GM18508 (cell line): ENCODE results near the gene DDN.

Source experiments
- ATAC-seq: cut with Tn5 transposase; IDR thresholded peaks from one replicate; pipeline ENCODE4 v1.9.1; 2021; ENCODE audit warnings: moderate number of reproducible peaks; ENCODE audit not compliant: insufficient read depth, unreplicated experiment

DDN gene

DNA sequence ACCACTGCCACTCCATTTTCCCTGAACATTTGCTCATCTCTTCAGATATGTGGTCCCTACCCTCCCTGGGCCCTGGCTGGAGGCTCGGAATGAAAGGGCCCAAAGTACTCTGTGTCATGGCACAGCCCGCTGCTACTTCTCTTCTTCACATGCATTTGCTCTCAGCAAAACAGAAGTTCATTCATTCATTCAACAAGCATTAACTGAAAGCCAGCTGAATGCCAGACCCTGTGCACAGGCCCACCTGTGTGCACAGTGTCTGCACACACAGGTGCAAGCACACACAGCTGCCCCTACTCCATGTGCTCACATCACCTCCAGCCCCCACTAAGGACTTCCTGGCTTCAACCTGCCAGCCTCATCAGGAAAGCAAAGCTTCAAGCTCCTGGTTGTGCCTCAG lies 13.3 kb downstream of the DDN start:
- no peak for ATAC-seq

DNA sequence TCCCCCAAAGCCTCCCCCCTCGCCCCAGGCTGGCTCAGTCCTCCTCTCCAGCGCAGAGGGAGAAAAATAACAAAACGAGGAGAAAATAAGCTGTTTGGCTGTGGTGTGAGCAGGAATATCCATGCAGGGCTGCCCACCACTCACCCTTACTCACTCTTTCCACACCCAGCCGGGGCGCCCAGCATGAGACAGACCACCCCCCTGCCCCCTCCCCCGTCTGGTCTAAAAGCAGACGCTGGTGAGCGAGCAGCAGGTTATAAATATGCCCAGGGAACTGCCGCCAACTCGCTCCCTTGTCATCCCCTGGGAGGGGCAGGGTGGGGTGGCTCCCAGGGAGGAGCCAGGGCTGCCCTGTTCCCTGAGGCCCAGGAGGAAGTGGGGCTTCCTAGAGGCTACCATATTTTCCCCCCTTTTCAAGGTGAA lies 13.7 kb downstream of the DDN start:
- ATAC-seq: no peak

DNA sequence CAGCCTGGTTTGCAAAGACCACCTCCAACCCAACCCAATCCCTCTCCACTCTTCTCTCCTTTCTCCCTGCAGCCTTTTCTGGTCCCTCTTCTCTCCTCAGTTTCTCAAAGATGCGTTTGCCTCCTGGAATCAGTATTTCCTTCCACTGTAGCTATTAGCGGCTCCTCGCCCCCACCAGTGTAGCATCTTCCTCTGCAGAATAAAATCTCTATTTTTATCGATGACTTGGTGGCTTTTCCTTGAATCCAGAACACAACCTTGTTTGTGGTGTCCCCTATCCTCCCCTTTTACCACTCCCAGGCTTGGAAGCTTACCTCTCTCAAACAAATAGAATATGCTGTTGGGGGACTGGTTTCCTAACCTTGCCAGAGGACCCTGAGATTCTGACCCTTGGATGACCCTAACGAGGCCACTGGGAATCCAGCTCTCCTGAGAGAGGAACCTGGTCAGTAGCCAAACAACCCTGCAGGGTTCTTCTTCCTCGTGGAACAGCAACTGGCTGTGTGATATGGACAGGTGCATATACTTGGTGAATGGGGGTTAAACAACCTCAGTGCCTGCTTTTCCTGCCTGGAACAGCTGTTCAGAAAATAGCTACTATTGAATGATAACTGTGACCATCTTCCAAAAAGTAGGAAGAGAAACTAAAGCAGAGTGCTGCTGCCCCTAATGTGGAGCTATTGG lies 16.6 kb downstream of the DDN start:
- no peak for ATAC-seq

DNA sequence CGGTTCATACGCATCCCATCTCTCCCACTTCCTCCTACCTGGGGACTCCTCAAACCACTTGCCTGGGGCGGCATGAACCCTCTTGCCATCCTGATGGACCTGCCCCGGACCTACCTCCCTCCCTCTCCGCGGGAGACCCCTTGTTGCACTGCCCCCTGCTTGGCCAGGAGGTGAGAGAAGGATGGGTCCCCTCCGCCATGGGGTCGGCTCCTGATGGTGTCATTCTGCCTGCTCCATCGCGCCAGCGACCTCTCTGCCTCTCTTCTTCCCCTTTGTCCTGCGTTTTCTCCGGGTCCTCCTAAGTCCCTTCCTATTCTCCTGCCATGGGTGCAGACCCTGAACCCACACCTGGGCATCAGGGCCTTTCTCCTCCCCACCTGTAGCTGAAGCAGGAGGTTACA lies 17.4 kb downstream of the DDN start:
- ATAC-seq: no peak

DNA sequence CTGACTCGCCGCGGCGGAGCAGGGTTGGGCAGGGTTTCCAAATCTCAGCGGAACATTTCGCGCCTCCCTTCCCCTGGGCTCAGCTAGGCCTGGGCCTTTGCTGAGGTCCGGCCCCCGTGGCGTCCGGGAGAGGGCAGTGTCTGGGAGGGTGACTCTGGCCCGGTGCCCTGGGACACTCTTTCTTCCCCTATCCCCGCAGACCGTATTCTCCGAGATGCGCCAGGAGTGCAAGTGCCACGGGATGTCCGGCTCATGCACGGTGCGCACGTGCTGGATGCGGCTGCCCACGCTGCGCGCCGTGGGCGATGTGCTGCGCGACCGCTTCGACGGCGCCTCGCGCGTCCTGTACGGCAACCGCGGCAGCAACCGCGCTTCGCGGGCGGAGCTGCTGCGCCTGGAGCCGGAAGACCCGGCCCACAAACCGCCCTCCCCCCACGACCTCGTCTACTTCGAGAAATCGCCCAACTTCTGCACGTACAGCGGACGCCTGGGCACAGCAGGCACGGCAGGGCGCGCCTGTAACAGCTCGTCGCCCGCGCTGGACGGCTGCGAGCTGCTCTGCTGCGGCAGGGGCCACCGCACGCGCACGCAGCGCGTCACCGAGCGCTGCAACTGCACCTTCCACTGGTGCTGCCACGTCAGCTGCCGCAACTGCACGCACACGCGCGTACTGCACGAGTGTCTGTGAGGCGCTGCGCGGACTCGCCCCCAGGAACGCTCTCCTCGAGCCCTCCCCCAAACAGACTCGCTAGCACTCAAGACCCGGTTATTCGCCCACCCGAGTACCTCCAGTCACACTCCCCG lies 18.0 kb downstream of the DDN start:
- ATAC-seq: no peak

DNA sequence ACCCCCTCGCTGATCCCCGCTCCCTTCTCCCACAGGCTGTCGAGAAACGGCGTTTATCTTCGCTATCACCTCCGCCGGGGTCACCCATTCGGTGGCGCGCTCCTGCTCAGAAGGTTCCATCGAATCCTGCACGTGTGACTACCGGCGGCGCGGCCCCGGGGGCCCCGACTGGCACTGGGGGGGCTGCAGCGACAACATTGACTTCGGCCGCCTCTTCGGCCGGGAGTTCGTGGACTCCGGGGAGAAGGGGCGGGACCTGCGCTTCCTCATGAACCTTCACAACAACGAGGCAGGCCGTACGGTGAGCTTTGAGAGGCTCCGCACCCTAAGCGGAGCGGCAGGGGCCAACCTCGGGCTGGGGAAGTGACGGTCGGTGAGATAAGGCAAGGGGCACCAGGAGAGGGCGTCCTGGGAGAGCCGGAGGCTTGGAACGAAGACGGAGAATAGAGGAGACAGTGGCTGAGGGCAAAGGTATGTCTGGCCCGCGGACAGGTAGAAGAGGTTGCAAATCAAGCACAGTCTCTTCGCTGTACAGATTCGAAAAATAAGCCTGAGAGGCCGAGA lies 18.7 kb downstream of the DDN start:
- no peak for ATAC-seq

DNA sequence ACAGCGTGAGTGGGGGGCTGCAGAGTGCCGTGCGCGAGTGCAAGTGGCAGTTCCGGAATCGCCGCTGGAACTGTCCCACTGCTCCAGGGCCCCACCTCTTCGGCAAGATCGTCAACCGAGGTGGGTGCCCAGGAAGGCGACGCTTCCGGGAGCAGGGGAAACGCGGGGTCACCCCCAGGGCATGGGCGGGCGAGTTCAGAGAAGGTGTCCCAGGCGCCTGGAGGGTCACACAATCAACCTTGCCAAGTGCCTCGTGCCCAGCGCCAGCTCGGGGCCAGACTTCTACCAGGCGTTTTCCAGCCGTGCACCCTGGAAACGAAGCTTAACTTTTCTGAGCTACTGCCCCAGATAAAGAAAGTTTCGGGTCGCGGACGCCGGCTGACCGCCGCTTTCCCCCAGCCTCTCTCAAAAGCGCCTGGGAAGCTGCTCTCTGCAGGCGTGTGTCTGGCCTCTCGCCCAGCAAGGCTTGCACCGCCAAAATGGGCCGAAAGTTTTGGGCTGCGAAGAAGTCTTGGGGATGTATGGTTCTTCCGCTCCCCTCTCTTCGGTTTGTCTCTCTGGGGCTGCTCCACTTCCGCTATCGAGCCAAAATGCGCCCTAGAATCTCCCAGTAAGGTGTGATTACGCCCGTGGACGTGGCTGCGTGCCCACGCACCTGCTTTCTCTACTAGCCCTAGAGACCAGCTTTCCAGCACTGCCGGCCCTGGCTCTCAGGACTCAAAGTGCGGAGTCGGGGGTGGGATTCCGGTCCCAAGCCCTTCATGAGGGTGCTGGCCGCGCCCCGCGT lies 19.4 kb downstream of the DDN start:
- ATAC-seq: no peak

DNA sequence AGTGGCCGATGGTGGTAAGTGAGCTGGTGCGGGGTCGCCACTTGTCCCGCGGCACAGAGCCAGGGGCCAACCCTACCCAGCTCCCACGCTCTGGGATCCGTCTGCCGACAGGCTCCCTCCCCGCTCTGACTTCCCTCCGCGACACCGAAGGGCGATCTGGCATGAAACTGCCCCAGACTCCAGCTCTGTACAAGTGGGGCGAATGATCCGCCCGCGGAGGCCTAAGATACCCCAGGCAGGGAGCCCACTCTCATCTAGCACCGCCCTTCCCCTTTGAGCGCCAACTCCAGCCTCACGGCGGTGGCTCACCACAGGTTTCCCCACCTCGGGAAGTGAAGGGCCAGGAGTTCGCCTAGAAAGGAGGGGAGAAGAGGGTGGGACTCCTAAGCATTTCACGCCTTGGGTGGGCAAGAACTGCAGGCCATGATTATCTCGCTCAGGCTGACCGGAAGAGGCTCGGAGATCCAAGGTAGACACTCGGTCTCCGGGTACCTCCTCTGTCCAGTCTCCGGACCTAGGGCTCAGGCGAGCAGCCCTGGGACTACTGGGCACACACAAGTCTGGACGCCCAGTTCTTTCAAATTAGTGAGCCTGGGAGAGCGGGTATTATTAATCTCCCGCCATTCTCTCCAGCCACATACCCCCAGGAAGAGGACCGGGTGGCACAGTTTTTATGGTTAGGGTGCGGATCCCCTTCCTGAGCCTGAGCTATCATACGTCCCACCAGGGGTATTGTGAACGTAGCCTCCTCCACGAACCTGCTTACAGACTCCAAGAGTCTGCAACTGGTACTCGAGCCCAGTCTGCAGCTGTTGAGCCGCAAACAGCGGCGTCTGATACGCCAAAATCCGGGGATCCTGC lies 20.2 kb downstream of the DDN start:
- no peak for ATAC-seq

DNA sequence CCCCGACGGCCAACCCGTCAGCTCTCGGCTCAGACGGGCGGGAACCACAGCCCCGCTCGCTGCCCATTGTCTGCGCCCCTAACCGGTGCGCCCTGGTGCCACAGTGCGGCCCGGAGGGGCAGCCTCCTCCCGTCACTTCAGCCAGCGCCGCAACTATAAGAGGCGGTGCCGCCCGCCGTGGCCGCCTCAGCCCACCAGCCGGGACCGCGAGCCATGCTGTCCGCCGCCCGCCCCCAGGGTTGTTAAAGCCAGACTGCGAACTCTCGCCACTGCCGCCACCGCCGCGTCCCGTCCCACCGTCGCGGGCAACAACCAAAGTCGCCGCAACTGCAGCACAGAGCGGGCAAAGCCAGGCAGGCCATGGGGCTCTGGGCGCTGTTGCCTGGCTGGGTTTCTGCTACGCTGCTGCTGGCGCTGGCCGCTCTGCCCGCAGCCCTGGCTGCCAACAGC lies 20.9 kb downstream of the DDN start, which contains the start of gene WNT1:
Gene WNT1, plus strand, starts transcription at position 32 of the 450 bp plus-strand sequence. Its CDS starts 329 bp downstream, at position 361.
- no peak for ATAC-seq

DNA sequence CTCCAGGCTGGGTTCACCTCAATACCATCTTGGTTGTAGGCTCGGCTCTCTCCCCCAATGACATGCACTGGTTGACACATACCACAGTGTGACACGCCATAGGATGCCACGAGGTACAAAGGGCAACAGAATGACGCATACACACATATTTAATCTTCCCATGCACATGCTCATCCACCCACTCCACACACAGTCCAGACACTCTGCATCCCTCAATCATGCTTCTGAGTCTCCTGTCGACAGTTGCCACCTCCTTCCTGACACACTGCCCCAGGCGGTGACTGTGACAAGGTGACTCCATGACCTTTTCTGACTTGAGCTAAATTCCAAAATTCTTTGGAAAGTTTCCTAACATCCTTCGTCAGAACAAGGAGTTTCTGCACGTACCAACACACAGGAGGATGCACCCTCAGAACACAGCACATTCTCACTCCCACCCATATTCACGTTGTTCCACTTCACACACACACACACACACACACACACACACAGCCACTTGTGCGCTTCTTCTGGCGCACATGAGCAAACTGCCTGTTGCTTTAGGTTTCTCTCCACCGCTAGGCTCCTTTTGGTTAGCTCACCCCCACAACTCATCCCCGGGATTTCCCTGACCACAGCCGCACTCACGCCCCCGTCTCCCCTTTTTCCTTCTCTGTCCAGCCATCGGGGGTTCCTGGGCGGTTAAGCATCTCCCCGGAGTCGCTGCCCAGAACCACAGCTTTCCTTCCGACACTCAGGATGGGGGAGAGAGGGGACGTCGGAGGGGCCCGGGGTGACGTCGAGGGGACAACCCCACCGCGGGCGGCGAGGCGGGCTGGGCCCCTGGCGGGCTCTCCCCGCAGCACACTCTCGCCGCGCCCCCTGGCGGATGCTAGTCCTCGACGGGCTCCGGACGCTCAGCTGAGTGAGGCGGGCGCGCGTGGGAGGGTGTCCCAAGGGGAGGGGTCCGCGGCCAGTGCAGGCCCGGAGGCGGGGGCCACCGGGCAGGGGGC lies 21.6 kb downstream of the DDN start:
- ATAC-seq: no peak

DNA sequence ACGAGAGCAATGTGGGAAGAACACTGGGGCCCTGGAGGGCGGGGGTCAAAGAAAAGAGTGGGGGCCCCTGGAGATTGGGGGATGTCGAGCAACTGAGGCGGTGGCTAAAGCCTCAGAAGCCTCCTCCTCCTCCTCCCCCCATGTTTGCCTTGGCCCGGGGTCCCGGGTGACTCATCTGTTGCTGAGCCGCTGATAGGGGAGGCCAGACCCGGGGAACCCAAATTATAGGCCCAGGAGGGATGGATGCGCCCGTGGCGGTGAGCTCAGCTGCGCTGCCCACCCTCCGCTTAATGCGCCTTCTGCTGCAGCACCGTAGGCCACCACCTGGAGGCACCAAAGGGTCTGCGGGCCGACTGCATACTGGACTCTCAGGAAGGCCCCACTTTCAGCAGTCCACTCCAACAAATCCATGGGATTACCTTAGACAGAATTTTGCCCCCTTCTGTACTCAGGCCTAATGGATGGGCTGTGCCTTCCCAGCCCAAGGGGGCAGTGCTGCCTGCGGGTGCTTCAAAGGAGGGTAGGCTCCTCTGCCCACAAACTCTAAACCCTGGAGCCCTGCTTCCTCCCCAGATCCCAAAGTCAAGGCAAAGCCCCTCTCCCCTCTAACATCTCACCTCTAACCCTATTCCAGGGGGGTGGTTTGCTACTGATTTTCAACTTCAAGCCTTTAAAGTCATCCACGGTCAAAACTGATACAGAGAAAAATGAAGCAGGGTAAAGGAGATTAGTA lies 25.1 kb downstream of the DDN start:
- no peak for ATAC-seq

DNA sequence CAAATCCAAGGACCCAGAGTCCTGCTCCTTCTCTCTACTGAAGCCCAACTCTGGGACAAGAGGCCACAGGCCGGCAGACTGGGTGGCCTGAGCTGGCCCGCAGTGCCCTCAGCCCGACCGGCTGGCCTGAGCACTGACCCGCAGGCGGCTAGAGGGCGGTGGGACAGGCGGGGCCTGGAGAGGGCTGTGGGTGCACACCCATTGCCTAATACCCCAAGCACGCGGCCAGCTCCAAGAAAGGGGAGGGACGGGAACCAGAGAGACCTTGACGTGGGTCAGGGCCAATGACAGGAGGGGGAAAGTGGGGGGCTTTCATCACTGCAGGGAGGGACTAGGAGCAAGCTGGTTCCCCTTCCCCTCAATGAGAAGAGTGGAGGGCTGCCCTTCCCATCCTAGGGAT lies 25.6 kb downstream of the DDN start:
- no peak for ATAC-seq

DNA sequence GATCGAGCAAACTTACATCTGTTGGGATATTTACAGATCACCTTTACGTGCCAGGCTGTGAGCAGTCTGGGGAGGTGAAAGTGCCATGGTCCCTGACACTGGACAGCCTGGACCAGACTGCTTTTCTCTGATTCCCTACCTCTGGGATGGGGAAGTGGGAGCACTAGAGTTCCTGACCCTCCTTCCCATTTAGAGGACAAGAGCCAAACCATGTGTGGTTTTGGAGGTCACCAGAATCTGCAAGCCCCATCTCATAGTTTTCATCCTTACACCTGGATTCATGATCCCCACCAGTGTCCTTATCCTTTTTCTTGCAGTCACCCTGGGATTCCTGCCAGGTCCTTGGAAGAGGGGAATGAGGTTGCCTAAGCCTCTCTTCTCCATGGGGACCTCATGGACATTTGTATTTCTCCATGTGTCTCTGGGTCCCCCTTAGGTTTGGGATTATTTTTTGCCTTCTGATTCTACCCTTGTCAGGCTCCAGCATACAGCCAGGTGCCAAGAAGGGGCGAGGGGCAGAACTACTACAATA lies 26.2 kb downstream of the DDN start:
- no peak for ATAC-seq

DNA sequence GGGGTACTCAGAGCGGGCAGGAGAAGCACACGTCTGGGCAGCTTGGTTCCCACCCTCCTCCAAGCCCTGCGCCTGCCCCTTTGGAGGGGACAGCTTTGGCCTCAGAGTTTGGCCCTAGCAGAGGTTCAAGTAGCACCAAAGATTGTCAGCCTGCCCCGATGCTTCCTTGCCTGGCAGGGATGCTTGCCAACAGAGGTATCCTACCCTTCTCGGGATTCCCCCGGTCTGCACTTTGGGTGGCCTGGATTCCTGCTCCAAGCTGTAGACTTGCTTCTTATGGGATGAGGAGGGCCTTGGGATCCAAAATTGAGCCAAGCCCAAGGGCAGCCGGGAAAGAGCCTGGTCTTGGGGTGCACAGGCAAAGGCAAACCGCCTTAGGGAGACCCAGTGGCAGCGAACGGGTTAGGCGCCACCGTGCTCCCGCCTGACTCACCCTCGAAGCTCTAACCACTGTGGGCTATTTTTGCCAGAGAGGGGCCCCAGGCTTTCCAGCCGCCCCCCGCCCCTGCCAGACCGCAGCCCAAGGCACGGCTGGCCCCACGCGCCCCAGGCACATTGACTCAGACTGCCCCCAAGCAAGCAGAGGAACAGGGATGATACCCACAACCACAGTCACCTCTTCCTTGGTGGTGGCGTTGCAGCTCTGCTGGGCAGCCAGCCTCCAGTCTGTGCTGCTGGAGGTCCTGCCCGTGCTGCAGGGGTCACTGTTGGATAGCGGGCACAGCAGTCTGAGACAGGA lies 26.8 kb downstream of the DDN start:
- ATAC-seq: no peak

DNA sequence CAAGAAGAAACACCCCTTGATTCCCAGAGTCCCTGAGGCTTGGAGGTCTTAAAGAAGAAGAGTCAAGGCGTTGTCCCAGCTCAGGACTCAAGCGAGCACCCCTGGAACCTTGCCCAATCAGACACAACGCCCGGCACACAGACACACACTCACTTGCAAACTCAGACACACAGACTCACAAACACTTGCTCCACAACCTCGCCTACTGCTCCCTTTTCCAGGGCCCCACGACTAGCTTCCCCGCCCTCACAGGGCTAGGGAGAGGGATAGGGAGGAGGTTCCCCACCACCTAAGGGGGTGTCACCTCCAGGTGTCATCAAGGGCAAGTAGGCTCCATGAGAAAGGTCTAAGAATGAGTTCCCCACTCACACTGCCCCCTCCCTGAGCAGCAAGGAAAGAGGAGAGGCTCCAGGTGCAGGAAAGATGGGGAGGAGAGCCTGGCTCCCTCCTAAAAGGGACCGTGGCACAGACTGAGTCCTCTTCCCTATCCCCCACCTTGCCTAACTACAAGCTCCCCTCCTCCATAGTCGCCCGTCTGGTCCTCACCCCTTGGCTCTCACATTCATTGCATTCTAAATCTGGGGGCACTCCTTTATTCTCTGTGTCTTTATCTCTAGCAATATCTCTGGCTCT lies 28.4 kb downstream of the DDN start:
- no peak for ATAC-seq

DNA sequence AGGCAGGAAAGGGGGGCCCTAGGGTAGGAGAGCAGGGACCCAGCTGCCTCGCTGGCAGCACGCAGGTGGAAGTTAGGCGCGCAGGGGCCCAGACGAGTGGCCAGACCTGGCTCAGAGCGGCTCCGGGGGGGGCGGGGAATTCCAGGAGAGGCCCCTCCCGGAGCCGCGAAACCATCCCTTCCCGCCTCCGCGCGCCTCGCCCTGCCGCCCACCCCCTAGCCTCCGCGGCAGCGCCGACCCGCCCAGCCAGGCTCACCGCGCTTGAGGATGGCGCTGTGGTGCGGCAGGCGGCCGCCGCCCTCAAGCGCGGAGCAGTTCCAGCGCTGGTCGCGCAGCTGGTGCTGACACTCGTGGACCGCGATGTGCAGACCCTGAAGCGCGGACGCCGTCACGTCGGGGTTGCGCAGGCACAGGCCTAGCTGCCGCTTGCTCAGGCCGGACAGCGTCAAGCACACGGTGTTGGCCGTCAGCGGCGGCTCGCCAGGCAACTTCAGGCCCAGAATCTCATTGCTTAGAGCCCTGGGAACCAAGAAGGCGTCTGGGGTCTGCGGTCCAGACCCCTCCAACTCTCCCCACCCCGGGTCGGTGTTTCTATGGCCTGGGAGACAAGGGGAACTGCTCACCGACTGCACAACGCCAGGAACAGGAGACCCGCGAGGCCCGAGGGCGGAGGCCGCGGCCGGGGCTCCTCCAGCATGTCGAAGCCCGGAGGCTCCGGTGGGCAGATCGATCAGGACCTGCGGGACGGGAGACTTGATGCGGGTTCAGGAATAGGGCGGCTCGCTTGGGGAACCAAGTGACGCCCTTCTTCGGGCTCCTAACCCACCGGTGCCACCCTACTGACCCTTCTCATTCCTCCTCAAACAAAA lies 29.1 kb downstream of the DDN start:
- no peak for ATAC-seq
